GM12878 (cell line): Measurements from ENCODE around the gene PLAGL1. TPM values are rescaled to one million over a fixed set of nuclear protein-coding genes. Genes with fewer than 3 reads are reported as not detected.

Source experiments
- ATAC-seq: fragments of 200-7000 bp; cut with Tn5 transposase; 3 replicates; pipeline ENCODE4 v1.9.1; 2020; ENCODE audit warnings: mild to moderate bottlenecking, moderate library complexity
- BruUV-seq: library from RNA; stranded (reverse); fragments of 400-500 nt; replicated peaks from 2 replicates; lab custom pipeline; 2021; lab: Mats Ljungman, UMichigan
- CTCF ChIA-PET: fragments of 300-600 bp; sonication (Branson Sonifier 250); formaldehyde crosslinking; extraction: SDS; loops from one replicate; lab custom pipeline; 2021; ENCODE audit warnings: inconsistent platforms; lab: Yijun Ruan, JAX
- POLR2A ChIA-PET: fragments of 350-600 bp; formaldehyde crosslinking; extraction: SDS; loops from one replicate; lab custom pipeline; 2021; ENCODE audit warnings: inconsistent platforms; lab: Charles Lee
- RAD21 ChIA-PET: fragments of 300-600 bp; sonication (Branson Sonifier 250); formaldehyde crosslinking; loops from one replicate; lab custom pipeline; 2023; ENCODE audit warnings: antibody characterized with exemption; ENCODE audit not compliant: unreplicated experiment; lab: Charles Lee
- SMC1A ChIA-PET: fragments of 300-600 bp; sonication (Branson Sonifier 250); formaldehyde crosslinking; loops from one replicate; lab custom pipeline; 2023; ENCODE audit not compliant: unreplicated experiment, uncharacterized antibody; lab: Charles Lee
- DNase-seq: peaks from one replicate; pipeline ENCODE4 v3.0.0-alpha.2; 2011; ENCODE audit warnings: low read depth, low spot score
- FAIRE-seq: peaks from 3 replicates; lab custom pipeline; 2011; peaks lifted over from hg19 to GRCh38; lab: Jason Lieb, UNC
- H2AFZ ChIP-seq: 2 replicates; pipeline ENCODE4 v1.6.0; 2011; ENCODE audit warnings: low read depth, low read length, control low read depth; ENCODE audit not compliant: control insufficient read depth
- H3K27ac ChIP-seq: 2 replicates; pipeline ENCODE4 v1.5.1; 2011; ENCODE audit warnings: control low read depth; ENCODE audit not compliant: control insufficient read depth, insufficient read depth
- H3K27me3 ChIP-seq, 2 experiments: replicated peaks in 1 of 2; 2 replicates each; pipeline versions ENCODE4 v1.6.0 to v1.6.1; 2011; ENCODE audit warnings: low read length in 1 of 2; ENCODE audit not compliant: control insufficient read depth in 2 of 2, insufficient read depth in 2 of 2
- H3K36me3 ChIP-seq, 2 experiments: 2 replicates each; pipeline ENCODE4 v1.5.1; 2011; ENCODE audit warnings: low read length in 1 of 2; ENCODE audit not compliant: control insufficient read depth in 2 of 2, insufficient read depth in 2 of 2
- H3K4me1 ChIP-seq: 2 replicates; pipeline ENCODE4 v1.6.1; 2011; ENCODE audit warnings: mild to moderate bottlenecking, low read length, moderate library complexity, mixed read lengths; ENCODE audit not compliant: control insufficient read depth, insufficient read depth
- H3K4me2 ChIP-seq: 2 replicates; pipeline ENCODE4 v1.6.0; 2011; ENCODE audit warnings: control low read depth; ENCODE audit not compliant: control insufficient read depth, insufficient read depth
- H3K4me3 ChIP-seq: fragments of 200-600 bp; sonication (generic); 2 replicates; pipeline ENCODE4 v1.5.1; 2016
- H3K79me2 ChIP-seq: 2 replicates; pipeline ENCODE4 v1.6.0; 2011; ENCODE audit warnings: low read length; ENCODE audit not compliant: control insufficient read depth, insufficient read depth
- H3K9ac ChIP-seq: 2 replicates; pipeline ENCODE4 v1.8.0; 2011; ENCODE audit warnings: low read length, control low read depth, mixed read lengths; ENCODE audit not compliant: control insufficient read depth, insufficient read depth
- H3K9me3 ChIP-seq: replicated peaks from 3 replicates; pipeline ENCODE4 v1.5.1; 2011; ENCODE audit warnings: mild to moderate bottlenecking, low read length; ENCODE audit not compliant: control insufficient read depth, insufficient read depth
- H4K20me1 ChIP-seq: 2 replicates; pipeline ENCODE4 v1.6.0; 2011; ENCODE audit not compliant: control insufficient read depth, insufficient read depth
- BMI1 ChIP-seq: fragments of 450-650 bp; IDR thresholded peaks from 2 replicates; pipeline ENCODE4 v1.6.1; 2016; ENCODE audit warnings: mild to moderate bottlenecking, moderate library complexity, borderline replicate concordance
- CBX5 ChIP-seq: sonication (generic); IDR thresholded peaks from 2 replicates; pipeline ENCODE4 v1.6.1; 2016; ENCODE audit warnings: low read depth, moderate library complexity, mild to moderate bottlenecking, inconsistent platforms
- GABPA ChIP-seq: IDR thresholded peaks from 2 replicates; pipeline ENCODE4 v1.6.1; 2014; ENCODE audit warnings: antibody characterized with exemption, low read depth, mild to moderate bottlenecking, inconsistent platforms
- MXI1 ChIP-seq: fragments of 150-350 bp; IDR thresholded peaks from 2 replicates; pipeline ENCODE4 v1.6.1; 2011; ENCODE audit warnings: low read depth, mild to moderate bottlenecking, inconsistent platforms, low read length, improper control_type of control experiment
- NBN ChIP-seq: fragments of 450-650 bp; IDR thresholded peaks from 2 replicates; pipeline ENCODE4 v1.6.1; 2016
- NFYA ChIP-seq: IDR thresholded peaks from 2 replicates; pipeline ENCODE4 v1.6.1; 2011; ENCODE audit warnings: low read depth, mild to moderate bottlenecking, low read length, improper control_type of control experiment, borderline replicate concordance
- NR2F1 ChIP-seq: fragments of 450-650 bp; conservative IDR thresholded peaks from 2 replicates; pipeline ENCODE4 v1.6.1; 2017; ENCODE audit warnings: mild to moderate bottlenecking
- NRF1 ChIP-seq: conservative IDR thresholded peaks from 2 replicates; pipeline ENCODE4 v1.6.1; 2011; ENCODE audit warnings: mild to moderate bottlenecking, low read depth, low read length, improper control_type of control experiment
- RCOR1 ChIP-seq: conservative IDR thresholded peaks from 2 replicates; pipeline ENCODE4 v1.6.1; 2012; ENCODE audit warnings: low read depth, low read length, improper control_type of control experiment
- SPI1 ChIP-seq: IDR thresholded peaks from 2 replicates; pipeline ENCODE4 v1.6.1; 2011; ENCODE audit warnings: low read depth, mild to moderate bottlenecking, low read length, moderate library complexity, borderline replicate concordance; ENCODE audit not compliant: insufficient read depth
- SREBF1 ChIP-seq: IDR thresholded peaks from 2 replicates; pipeline ENCODE4 v1.6.1; 2012; ENCODE audit warnings: mild to moderate bottlenecking, low read length
- STAT1 ChIP-seq: fragments of 450-650 bp; conservative IDR thresholded peaks from 2 replicates; pipeline ENCODE4 v1.6.1; 2014; ENCODE audit warnings: antibody characterized with exemption, mild to moderate bottlenecking
- TCF7 ChIP-seq: IDR thresholded peaks from 2 replicates; pipeline ENCODE4 v1.6.1; 2014; ENCODE audit warnings: antibody characterized with exemption, borderline replicate concordance
- WRNIP1 ChIP-seq: IDR thresholded peaks from 2 replicates; pipeline ENCODE4 v1.6.1; 2011; ENCODE audit warnings: low read depth, low read length, improper control_type of control experiment, borderline replicate concordance
- WGBS: methylation state at CpG from one replicate; pipeline ENCODE4 v1.1.6; 2016; ENCODE audit warnings: low lambda C conversion rate; ENCODE audit not compliant: insufficient replicate concordance, insufficient coverage; ENCODE audit errors: missing lambda C conversion rate; 5-methylcytosine and 5-hydroxymethylcytosine counted together
- in situ Hi-C: fragments of 300-500 bp; cut with MboI; formaldehyde crosslinking; loops from 9 replicates; pipeline ENCODE4 v1.14.3; 2018; ENCODE audit warnings: mixed read lengths
- intact Hi-C: fragments of 100-400 bp; cut with micrococcal nuclease; formaldehyde crosslinking; loops from one replicate; pipeline ENCODE4 v1.14.2; 2022; ENCODE audit not compliant: unreplicated experiment
- polyA plus RNA-seq, 11 experiments: library from polyadenylated mRNA; depleted of rRNA in 4 of 11; unstranded in 6 of 11; stranded (reverse) in 5 of 11; fragments of >200 nt; fragmentation: Nextera tagmentation in 4 of 11; fragmentation: Illumina TruSeq in 1 of 11; extraction: Ambion mirVana in 4 of 11; extraction: Trizol in 1 of 11; gene quantifications; 1 replicate in 1 of 11; 2 replicates in 10 of 11; pipeline versions ENCODE4 v1.2.1 to v1.2.3, GENCODE V29; 2011 to 2016; ENCODE audit warnings: inconsistent platforms in 2 of 11, missing spikeins in 2 of 11, low read depth in 1 of 11
- total RNA-seq, 4 experiments: library from RNA; depleted of rRNA in 3 of 4; stranded (reverse); fragments of >200 nt in 3 of 4; fragmentation: Illumina TruSeq in 1 of 4; extraction: Trizol in 1 of 4; gene quantifications; 2 replicates each; pipeline versions ENCODE4 v1.2.1 to v1.2.3, GENCODE V29; 2013 to 2021
- TF ChIP-seq, protein P1 (sequence below): IDR thresholded peaks from 2 replicates; pipeline ENCODE4 v1.6.1; 2012; ENCODE audit warnings: low read depth, low read length, improper control_type of control experiment
- TF ChIP-seq, protein P2 (sequence below): IDR thresholded peaks from 2 replicates; pipeline ENCODE4 v1.6.1; 2011; ENCODE audit warnings: low read depth, low read length, improper control_type of control experiment, borderline replicate concordance

Gene PLAGL1
- total and polyA plus RNA-seq, 10 of the 15 experiments (the other 5 are each of a cell fraction or from before 2014, with no cell fraction given): 2.6 to 19.1 (median 5.7) TPM

DNA sequence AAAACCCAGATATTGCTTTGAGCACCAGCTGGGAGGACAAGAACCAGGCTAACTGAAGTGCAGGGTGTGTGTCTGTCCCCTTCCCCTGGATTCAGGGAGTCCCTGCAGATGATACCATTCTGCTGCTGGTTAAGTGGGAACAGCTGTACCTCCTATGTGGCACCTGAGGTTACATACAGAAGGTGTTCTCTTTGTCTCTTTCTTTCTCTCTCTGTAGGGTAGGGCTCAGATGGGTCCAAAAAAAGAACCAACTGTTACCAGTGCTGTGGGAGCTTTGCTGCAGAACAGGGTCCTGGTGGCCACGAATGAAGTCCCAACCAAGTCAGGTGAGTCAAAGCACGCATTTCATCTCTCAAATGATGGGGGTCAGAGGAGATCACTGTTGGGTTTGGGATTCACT is 105.2 kb downstream of the PLAGL1 start:
- Histone ChIP-seq H4K20me1 (no peaks in the 10 kb centered on the region), H3K27me3 (no peaks in the 10 kb centered on the region), H3K4me2 (peak overlapping the region; percentile 92; the same call in 1 of the 2 replicates), H2AFZ (no peak overlapping the region)
- TF ChIP-seq SPI1: no peak
- TF ChIP-seq MXI1: no peak
- TF ChIP-seq NBN: no peak
- TF ChIP-seq NR2F1: no peak
- no peak for TF ChIP-seq RCOR1
- TF ChIP-seq STAT1: no peak
- no peak for TF ChIP-seq TCF7
- no peak for TF ChIP-seq WRNIP1
- no peak for TF ChIP-seq CBX5
- TF ChIP-seq, protein P1, sequence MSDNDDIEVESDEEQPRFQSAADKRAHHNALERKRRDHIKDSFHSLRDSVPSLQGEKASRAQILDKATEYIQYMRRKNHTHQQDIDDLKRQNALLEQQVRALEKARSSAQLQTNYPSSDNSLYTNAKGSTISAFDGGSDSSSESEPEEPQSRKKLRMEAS: no peak
- TF ChIP-seq GABPA: no peak
- TF ChIP-seq NRF1: no peak
- TF ChIP-seq, protein P2, sequence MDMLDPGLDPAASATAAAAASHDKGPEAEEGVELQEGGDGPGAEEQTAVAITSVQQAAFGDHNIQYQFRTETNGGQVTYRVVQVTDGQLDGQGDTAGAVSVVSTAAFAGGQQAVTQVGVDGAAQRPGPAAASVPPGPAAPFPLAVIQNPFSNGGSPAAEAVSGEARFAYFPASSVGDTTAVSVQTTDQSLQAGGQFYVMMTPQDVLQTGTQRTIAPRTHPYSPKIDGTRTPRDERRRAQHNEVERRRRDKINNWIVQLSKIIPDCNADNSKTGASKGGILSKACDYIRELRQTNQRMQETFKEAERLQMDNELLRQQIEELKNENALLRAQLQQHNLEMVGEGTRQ: no peak
- TF ChIP-seq NFYA: no peak
- no peak for TF ChIP-seq SREBF1
- TF ChIP-seq BMI1: no peak
- TF ChIP-seq, all 136 proteins: peak for 0
- FAIRE-seq (no peak), DNase-seq (no peak), ATAC-seq (no peak)
- BruUV-seq: no TSS peak
- H3K4me3 ChIP-seq: peak overlapping the region; percentile 47; the same call in 1 of the 2 replicates
- SMC1A ChIA-PET: interaction anchor here (1.0 to 1.8 kb wide), 3 partner anchors 23 to 59 kb away, joined by 3 to 7 read pairs (median 4); partner anchors contain the start of gene LTV1
- CTCF ChIA-PET: interaction anchor here (1.0 to 2.1 kb wide), 4 partner anchors 37 to 357 kb away, joined by 3 to 10 read pairs (median 6); no protein-coding TSS in a partner anchor
- WGBS: 100% methylated on average over 2 of the region's 2 CpGs
- H3K4me1 ChIP-seq: peaks cover 24% of the 10 kb centered on the region
- H3K9ac ChIP-seq: no peak overlapping the region
- peak overlapping the region; percentile 61 for H3K27ac ChIP-seq
- peaks cover 23% of the 10 kb centered on the region; the same call in 2 of the 3 replicates for H3K9me3 ChIP-seq
- in situ Hi-C loops (no loop called here), intact Hi-C loops (no loop called here)
- POLR2A ChIA-PET: no interaction called here
- no peaks in the 10 kb centered on the region for H3K79me2 ChIP-seq
- RAD21 ChIA-PET: interaction anchor here (1.0 to 1.8 kb wide), 4 partner anchors 38 to 391 kb away, joined by 3 to 9 read pairs (median 3); partner anchors contain the start of gene FUCA2
- no peaks in the 10 kb centered on the region; a peak in 1 of 4 replicates for H3K36me3 ChIP-seq
